ENCODE results near the gene AMZ2. TPM values are rescaled to one million over a fixed set of nuclear protein-coding genes. Genes with fewer than 3 reads are reported as not detected.
A peak's percentile ranks its signal among the peaks of the same experiment; 100 is the strongest.
"Not testable (repeated sequence)": the region's sequence is repeated elsewhere in the genome, so short reads cannot be mapped to it uniquely, and the experiment has no call there.

AMZ2 gene
- total RNA-seq, 1 donor from 2014 or later: 70.3 TPM

- H3K4me3 Mint-ChIP-seq (ENCODE audit: unreplicated experiment): no peak overlapping the region
- DNase-seq (ENCODE audit: low spot score): no peak
- no peak overlapping the region for H3K27ac Mint-ChIP-seq (ENCODE audit: unreplicated experiment)
- peaks cover 4% of the 10 kb centered on the region for H3K4me1 Mint-ChIP-seq (ENCODE audit: unreplicated experiment)
- no peaks in the 10 kb centered on the region for H3K27me3 Mint-ChIP-seq (ENCODE audit: unreplicated experiment)
- peaks cover 19% of the 10 kb centered on the region for H3K36me3 Mint-ChIP-seq (ENCODE audit: low read depth, unreplicated experiment)
- TF ChIP-seq, protein P1, sequence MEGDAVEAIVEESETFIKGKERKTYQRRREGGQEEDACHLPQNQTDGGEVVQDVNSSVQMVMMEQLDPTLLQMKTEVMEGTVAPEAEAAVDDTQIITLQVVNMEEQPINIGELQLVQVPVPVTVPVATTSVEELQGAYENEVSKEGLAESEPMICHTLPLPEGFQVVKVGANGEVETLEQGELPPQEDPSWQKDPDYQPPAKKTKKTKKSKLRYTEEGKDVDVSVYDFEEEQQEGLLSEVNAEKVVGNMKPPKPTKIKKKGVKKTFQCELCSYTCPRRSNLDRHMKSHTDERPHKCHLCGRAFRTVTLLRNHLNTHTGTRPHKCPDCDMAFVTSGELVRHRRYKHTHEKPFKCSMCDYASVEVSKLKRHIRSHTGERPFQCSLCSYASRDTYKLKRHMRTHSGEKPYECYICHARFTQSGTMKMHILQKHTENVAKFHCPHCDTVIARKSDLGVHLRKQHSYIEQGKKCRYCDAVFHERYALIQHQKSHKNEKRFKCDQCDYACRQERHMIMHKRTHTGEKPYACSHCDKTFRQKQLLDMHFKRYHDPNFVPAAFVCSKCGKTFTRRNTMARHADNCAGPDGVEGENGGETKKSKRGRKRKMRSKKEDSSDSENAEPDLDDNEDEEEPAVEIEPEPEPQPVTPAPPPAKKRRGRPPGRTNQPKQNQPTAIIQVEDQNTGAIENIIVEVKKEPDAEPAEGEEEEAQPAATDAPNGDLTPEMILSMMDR (IDR thresholded peaks at IDR 0.05; ENCODE audit: unreplicated experiment): no peak
- H3K9me3 Mint-ChIP-seq (ENCODE audit: unreplicated experiment): no peaks in the 10 kb centered on the region
Measured at GRCh38 chr17:68273722-68274121, 25.9 kb downstream of the AMZ2 start.

DNA sequence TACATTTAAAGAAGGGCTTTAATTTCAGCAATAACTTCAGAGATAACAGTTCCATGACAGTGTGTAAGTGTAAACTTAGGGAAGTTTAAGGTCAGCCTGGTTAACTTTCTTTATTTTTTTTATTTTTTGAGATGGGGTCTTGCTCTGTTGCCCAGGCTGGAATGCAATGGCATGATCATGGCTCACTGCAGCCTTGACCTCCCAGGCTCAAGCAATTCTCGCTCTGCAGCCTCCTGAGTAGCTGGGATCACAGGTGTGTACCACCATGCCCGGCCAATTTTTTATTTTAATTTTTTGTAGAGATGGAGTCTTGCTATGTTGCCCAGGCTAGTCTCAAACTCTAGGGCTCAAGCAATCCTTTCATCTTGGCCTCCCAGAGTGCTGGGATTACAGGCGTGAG lies 28.5 kb downstream of the AMZ2 start:
- not testable (repeated sequence) for H3K27ac Mint-ChIP-seq (ENCODE audit: unreplicated experiment); DNase-seq (ENCODE audit: low spot score)

DNA sequence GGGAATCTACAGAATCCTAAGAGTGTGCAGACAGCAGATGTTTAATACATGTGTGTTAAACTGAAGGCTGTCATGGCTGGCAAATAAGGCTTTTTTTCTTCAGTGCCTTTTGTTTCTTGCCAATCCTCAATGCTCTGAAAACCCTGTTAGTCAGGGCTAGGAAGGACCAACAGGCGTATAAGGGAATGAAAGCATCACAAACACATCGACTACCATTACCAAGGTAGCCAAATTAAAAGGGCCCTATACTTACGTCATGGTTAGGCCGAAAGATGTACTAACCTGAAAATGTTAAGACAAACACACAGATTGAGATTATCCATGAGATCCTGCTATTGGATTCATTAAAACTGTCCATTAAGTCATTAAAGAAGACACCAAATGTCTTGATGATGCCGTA lies 30.0 kb downstream of the AMZ2 start:
- no peak for DNase-seq (ENCODE audit: low spot score)
- peak overlapping the region; percentile 37 for H3K4me3 Mint-ChIP-seq (ENCODE audit: unreplicated experiment)
- peaks cover 2% of the 10 kb centered on the region for H3K27me3 Mint-ChIP-seq (ENCODE audit: unreplicated experiment)
- H3K4me1 Mint-ChIP-seq (ENCODE audit: unreplicated experiment): no peaks in the 10 kb centered on the region
- TF ChIP-seq, protein P1 (IDR thresholded peaks at IDR 0.05; ENCODE audit: unreplicated experiment): no peak
- H3K36me3 Mint-ChIP-seq (ENCODE audit: low read depth, unreplicated experiment): peaks cover 30% of the 10 kb centered on the region
- no peaks in the 10 kb centered on the region for H3K9me3 Mint-ChIP-seq (ENCODE audit: unreplicated experiment)
- H3K27ac Mint-ChIP-seq (ENCODE audit: unreplicated experiment): no peak overlapping the region

More for the DNA sequence above, 28.5 kb downstream of the AMZ2 start:
- H3K36me3 Mint-ChIP-seq (ENCODE audit: low read depth, unreplicated experiment): peaks cover 32% of the 10 kb centered on the region
- H3K27me3 Mint-ChIP-seq (ENCODE audit: unreplicated experiment); H3K4me3 Mint-ChIP-seq (ENCODE audit: unreplicated experiment); H3K4me1 Mint-ChIP-seq (ENCODE audit: unreplicated experiment); H3K9me3 Mint-ChIP-seq (ENCODE audit: unreplicated experiment): not testable (repeated sequence)

- not testable (repeated sequence) for H3K27me3 Mint-ChIP-seq (ENCODE audit: unreplicated experiment); DNase-seq (ENCODE audit: low spot score); H3K9me3 Mint-ChIP-seq (ENCODE audit: unreplicated experiment); H3K27ac Mint-ChIP-seq (ENCODE audit: unreplicated experiment); H3K4me3 Mint-ChIP-seq (ENCODE audit: unreplicated experiment); H3K4me1 Mint-ChIP-seq (ENCODE audit: unreplicated experiment)
- H3K36me3 Mint-ChIP-seq (ENCODE audit: low read depth, unreplicated experiment): peaks cover 23% of the 10 kb centered on the region
Measured at GRCh38 chr17:68281965-68282364, 34.1 kb downstream of the AMZ2 start.

DNA sequence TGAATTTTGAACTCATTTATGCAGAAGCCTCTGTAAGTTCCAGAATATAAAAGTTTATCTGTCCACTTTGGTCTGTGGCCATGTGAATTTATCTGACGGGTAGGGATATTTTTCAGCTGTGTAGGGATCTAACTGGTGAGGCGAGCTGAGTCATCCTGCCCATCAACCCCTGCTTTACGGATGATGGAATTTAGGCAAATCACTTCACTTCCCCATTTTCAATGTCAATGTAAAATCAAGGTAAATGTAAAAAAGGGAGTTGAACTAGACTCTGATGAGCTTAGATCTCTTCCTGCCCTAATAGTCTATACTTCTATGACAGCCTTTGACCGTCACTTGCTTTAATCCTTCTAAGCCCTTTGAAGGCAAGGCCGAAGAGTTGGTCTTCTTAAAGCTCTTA lies 40.5 kb downstream of the AMZ2 start:
- no peak overlapping the region for H3K27ac Mint-ChIP-seq (ENCODE audit: unreplicated experiment)
- no peaks in the 10 kb centered on the region for H3K9me3 Mint-ChIP-seq (ENCODE audit: unreplicated experiment)
- TF ChIP-seq, protein P1 (IDR thresholded peaks at IDR 0.05; ENCODE audit: unreplicated experiment): no peak
- H3K4me1 Mint-ChIP-seq (ENCODE audit: unreplicated experiment): peaks cover 28% of the 10 kb centered on the region
- DNase-seq (ENCODE audit: low spot score): no peak
- peaks cover 4% of the 10 kb centered on the region for H3K36me3 Mint-ChIP-seq (ENCODE audit: low read depth, unreplicated experiment)
- no peak overlapping the region for H3K4me3 Mint-ChIP-seq (ENCODE audit: unreplicated experiment)
- H3K27me3 Mint-ChIP-seq (ENCODE audit: unreplicated experiment): peaks cover 8% of the 10 kb centered on the region

- peaks cover 8% of the 10 kb centered on the region for H3K27me3 Mint-ChIP-seq (ENCODE audit: unreplicated experiment)
- H3K27ac Mint-ChIP-seq (ENCODE audit: unreplicated experiment): no peak overlapping the region
- no peaks in the 10 kb centered on the region for H3K9me3 Mint-ChIP-seq (ENCODE audit: unreplicated experiment)
- H3K4me3 Mint-ChIP-seq (ENCODE audit: unreplicated experiment): no peak overlapping the region
- no peak for DNase-seq (ENCODE audit: low spot score)
- H3K4me1 Mint-ChIP-seq (ENCODE audit: unreplicated experiment): peaks cover 28% of the 10 kb centered on the region
- TF ChIP-seq, protein P1 (IDR thresholded peaks at IDR 0.05; ENCODE audit: unreplicated experiment): peak; percentile 28
- peaks cover 4% of the 10 kb centered on the region for H3K36me3 Mint-ChIP-seq (ENCODE audit: low read depth, unreplicated experiment)
Measured at GRCh38 chr17:68288804-68289203, 41.0 kb downstream of the AMZ2 start.

Data from endothelial cell (in vitro differentiated cells).